Uterus (tissue), 4 donors: ENCODE data around the gene LCAT. TPM values are rescaled to one million over a fixed set of nuclear protein-coding genes. Genes with fewer than 3 reads are reported as not detected.

Experiments used
- DNase-seq, 2 donors: peaks; one replicate each; pipeline ENCODE4 v3.0.0-alpha.2; 2019 to 2020
- H3K27ac ChIP-seq, 2 donors: fragments of 200-600 bp; sonication (generic); 1 replicate in 1 of 2; 2 replicates in 1 of 2; pipeline ENCODE4 v1.5.1; 2016 to 2018
- H3K27me3 ChIP-seq, 2 donors: fragments of 200-600 bp; sonication (generic); one replicate each; pipeline ENCODE4 v1.5.1; 2018 to 2019; ENCODE audit warnings: control low read depth in 1 of 2
- H3K36me3 ChIP-seq, 2 donors: fragments of 200-600 bp; sonication (generic); one replicate each; pipeline ENCODE4 v1.5.1; 2019; ENCODE audit warnings: control low read depth in 1 of 2
- H3K4me1 ChIP-seq, 2 donors: fragments of 200-600 bp; sonication (generic); one replicate each; pipeline ENCODE4 v1.5.1; 2018 to 2019; ENCODE audit warnings: control low read depth in 1 of 2
- H3K4me3 ChIP-seq, 2 donors: fragments of 200-600 bp; sonication (generic); 1 replicate in 1 of 2; 2 replicates in 1 of 2; pipeline ENCODE4 v1.5.1; 2018 to 2019; ENCODE audit warnings: mild to moderate bottlenecking in 1 of 2
- H3K9me3 ChIP-seq, 2 donors: fragments of 200-600 bp; sonication (generic); one replicate each; pipeline ENCODE4 v1.5.1; 2019; ENCODE audit warnings: control low read depth in 1 of 2
- CTCF ChIP-seq, 4 experiments: fragments of 200-600 bp in 2 of 4; fragments of 450-650 bp in 2 of 4; sonication (generic) in 2 of 4; IDR thresholded peaks; one replicate each; pipeline ENCODE4 v1.5.1; 2016 to 2019; ENCODE audit warnings: antibody characterized with exemption in 4 of 4, mild to moderate bottlenecking in 2 of 4, moderate library complexity in 1 of 4
- POLR2A ChIP-seq, 2 donors: fragments of 450-650 bp; IDR thresholded peaks; one replicate each; pipeline ENCODE4 v1.6.1; 2016; ENCODE audit warnings: antibody characterized with exemption in 2 of 2, mild to moderate bottlenecking in 1 of 2, moderate library complexity in 1 of 2
- intact Hi-C: fragments of 100-400 bp; cut with DNase I; formaldehyde crosslinking; loops from one replicate; pipeline ENCODE4 v1.15.1; 2023; ENCODE audit warnings: low total_unique reads
- total RNA-seq, 4 donors: library from RNA; depleted of rRNA in 3 of 4; stranded (reverse); fragments of >200 nt in 3 of 4; gene quantifications; one replicate each; pipeline versions ENCODE4 v1.1.0 to v1.2.4, GENCODE V29; 2014 to 2023
- donor health status: DM: yes; HTN: yes; CAD: no.

LCAT gene
- total RNA-seq, 4 donors from 2014 or later: 11.0 to 75.2 (median 12.4) TPM

- H3K27me3 ChIP-seq: no peaks in the 10 kb centered on the region
- no peaks in the 10 kb centered on the region for H3K9me3 ChIP-seq
- TF ChIP-seq CTCF (IDR thresholded peaks at IDR 0.05) (no peak), POLR2A (IDR thresholded peaks at IDR 0.05) (no peak)
- peaks cover 0 to 11% of the 10 kb centered on the region in 2 donors for H3K4me1 ChIP-seq
- intact Hi-C loops: no loop called here
- H3K27ac ChIP-seq: no peak overlapping the region
- no peaks in the 10 kb centered on the region for H3K36me3 ChIP-seq
- no peak for DNase-seq
- no peak overlapping the region for H3K4me3 ChIP-seq
These were observed 45.5 kb upstream of the LCAT start for GRCh38 chr16:67989322-67990017.

- Histone ChIP-seq H3K4me3 (no peak overlapping the region), H3K36me3 (no peaks in the 10 kb centered on the region), H3K27ac (no peak overlapping the region), H3K4me1 (peaks cover 0 to 10% of the 10 kb centered on the region in 2 donors), H3K27me3 (no peaks in the 10 kb centered on the region), H3K9me3 (no peaks in the 10 kb centered on the region)
- TF ChIP-seq POLR2A (IDR thresholded peaks at IDR 0.05): no peak
- no peak for TF ChIP-seq CTCF (IDR thresholded peaks at IDR 0.05)
- no peak for DNase-seq
- intact Hi-C loops: no loop called here
These were observed 44.8 kb upstream of the LCAT start for GRCh38 chr16:67988675-67989074.

GRCh38 chr16:67987460-67988160 lies 43.7 kb upstream of the LCAT start:
- DNase-seq: peak in 1 of 2 donors; percentile 33
- peak overlapping the region; percentile 28 to 52 for H3K27ac ChIP-seq
- intact Hi-C loops: no loop called here
- no peaks in the 10 kb centered on the region for H3K36me3 ChIP-seq
- no peak for TF ChIP-seq CTCF (IDR thresholded peaks at IDR 0.05)
- no peak for TF ChIP-seq POLR2A (IDR thresholded peaks at IDR 0.05)
- no peaks in the 10 kb centered on the region for H3K9me3 ChIP-seq
- H3K27me3 ChIP-seq: no peaks in the 10 kb centered on the region
- no peaks in the 10 kb centered on the region for H3K4me1 ChIP-seq
- no peak overlapping the region for H3K4me3 ChIP-seq

GRCh38 chr16:67986949-67987348 lies 43.0 kb upstream of the LCAT start:
- TF ChIP-seq POLR2A (IDR thresholded peaks at IDR 0.05) (no peak), CTCF (IDR thresholded peaks at IDR 0.05) (no peak)
- H3K27me3 ChIP-seq: no peaks in the 10 kb centered on the region
- intact Hi-C loops: no loop called here

GRCh38 chr16:67982011-67982696 lies 38.2 kb upstream of the LCAT start:
- intact Hi-C loops: no loop called here
- Histone ChIP-seq H3K4me1 (no peaks in the 10 kb centered on the region), H3K36me3 (no peaks in the 10 kb centered on the region), H3K4me3 (no peak overlapping the region), H3K27me3 (no peaks in the 10 kb centered on the region), H3K9me3 (no peaks in the 10 kb centered on the region), H3K27ac (no peak overlapping the region)
- no peak for TF ChIP-seq CTCF (IDR thresholded peaks at IDR 0.05)
- no peak for TF ChIP-seq POLR2A (IDR thresholded peaks at IDR 0.05)
- no peak for DNase-seq

More at GRCh38 chr16:67986949-67987348, 43.0 kb upstream of the LCAT start:
- H3K27ac ChIP-seq: peak overlapping the region; percentile 28 to 52
- no peak overlapping the region for H3K4me3 ChIP-seq
- H3K4me1 ChIP-seq: no peaks in the 10 kb centered on the region
- no peaks in the 10 kb centered on the region for H3K36me3 ChIP-seq
- no peak for DNase-seq
- no peaks in the 10 kb centered on the region for H3K9me3 ChIP-seq
